ENCODE data around the gene NRXN3.

Gene NRXN3

DNA sequence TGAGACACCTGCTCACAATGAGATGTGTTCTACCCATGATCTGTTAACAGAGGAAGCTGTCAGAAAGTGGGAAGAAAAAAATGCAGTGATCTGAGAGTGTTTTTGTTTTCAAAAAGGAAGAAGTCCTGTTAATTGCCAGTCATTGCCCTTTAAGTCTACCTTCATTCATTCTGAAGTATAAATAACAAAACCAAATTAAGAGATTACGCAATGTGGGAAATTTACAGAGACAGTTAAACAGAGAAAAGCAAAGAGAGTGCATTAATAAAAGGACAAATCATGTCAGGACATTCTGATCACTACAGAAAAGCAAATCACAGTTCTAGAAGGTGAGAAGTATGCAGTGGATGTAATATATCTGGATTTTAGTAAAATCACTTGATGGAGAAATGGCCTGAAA is 154.2 kb downstream of the NRXN3 start:
- DNase-seq (no peak), ATAC-seq (replicated peaks) (no peak)
- Mint-ChIP-seq H3K27me3 (peaks cover 14 to 25% of the 10 kb centered on the region in 2 donors), H3K27ac (no peak overlapping the region), H3K9me3 (peaks cover 0 to 5% of the 10 kb centered on the region in 2 donors), H3K4me1 (ENCODE audit: low read depth in 2 of 2) (no peaks in the 10 kb centered on the region), H3K4me3 (no peak overlapping the region), H3K36me3 (ENCODE audit: insufficient read depth) (no peaks in the 10 kb centered on the region)

DNA sequence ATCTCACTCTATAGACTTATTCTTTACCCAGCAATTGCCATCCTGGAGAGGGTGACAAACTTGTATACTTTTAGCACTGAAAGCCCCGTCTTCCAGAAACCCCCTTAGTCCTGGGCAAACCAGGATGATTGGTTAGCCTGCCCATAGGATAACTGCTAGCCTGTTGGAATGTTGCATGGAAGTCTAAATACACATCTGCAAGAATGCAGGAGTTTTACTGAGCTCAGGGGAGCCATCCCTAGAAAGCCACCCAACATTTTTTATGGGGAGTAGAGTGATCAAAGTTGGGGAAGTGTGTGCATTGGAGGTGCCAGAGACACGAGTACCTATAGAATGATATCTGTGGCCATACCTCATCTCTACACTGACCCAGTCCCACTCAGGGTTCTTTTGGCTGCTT is 155.7 kb downstream of the NRXN3 start:
- ATAC-seq (replicated peaks) (no peak), DNase-seq (no peak)
- Mint-ChIP-seq H3K4me1 (ENCODE audit: low read depth in 2 of 2) (no peaks in the 10 kb centered on the region), H3K27ac (no peak overlapping the region), H3K27me3 (peaks cover 7 to 9% of the 10 kb centered on the region in 2 donors), H3K36me3 (ENCODE audit: insufficient read depth) (no peaks in the 10 kb centered on the region), H3K9me3 (peaks cover 0 to 3% of the 10 kb centered on the region in 2 donors), H3K4me3 (no peak overlapping the region)

DNA sequence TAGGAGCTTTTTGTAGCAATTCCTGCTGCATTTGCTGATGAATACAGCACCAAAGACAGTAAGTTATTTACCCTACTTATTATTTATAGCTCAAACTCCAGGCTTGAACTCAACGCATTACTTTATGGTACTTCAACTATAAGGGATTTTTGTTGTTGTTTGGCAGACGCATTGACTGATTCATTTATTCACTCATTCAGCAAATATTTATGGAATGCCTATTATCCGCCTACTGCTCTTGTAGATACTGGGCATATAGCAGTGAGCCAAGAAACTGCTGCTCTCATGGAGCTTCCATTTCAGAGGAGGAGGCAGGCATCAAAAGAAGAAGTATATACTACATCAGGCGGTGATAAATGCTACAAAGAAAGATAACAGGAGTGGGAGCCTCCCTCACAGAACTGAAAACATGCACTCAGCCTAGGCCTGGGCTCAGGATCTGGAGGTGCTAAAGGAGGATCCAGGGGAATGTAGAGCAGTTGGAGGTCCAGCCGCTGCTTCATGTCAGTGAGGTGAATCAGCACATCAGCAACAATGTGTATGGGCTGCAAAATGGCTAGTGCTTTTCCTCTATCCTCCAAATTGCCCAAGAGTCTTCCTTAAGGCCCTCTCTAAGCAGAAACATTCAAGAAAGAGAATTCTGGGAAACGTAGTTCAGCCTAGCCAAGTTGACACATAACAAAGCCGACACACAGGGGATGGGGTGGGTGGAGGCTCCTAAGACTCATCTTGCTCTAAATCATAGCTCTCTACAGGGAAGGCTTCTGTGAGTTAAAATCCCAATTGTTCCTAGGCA is 157.5 kb downstream of the NRXN3 start:
- no peak for ATAC-seq (replicated peaks)
- peaks cover 0 to 6% of the 10 kb centered on the region in 2 donors for H3K9me3 Mint-ChIP-seq
- no peak for DNase-seq
- H3K27me3 Mint-ChIP-seq = no peaks in the 10 kb centered on the region
- no peaks in the 10 kb centered on the region for H3K4me1 Mint-ChIP-seq (ENCODE audit: low read depth in 2 of 2)
- H3K27ac Mint-ChIP-seq = no peak overlapping the region
- no peaks in the 10 kb centered on the region for H3K36me3 Mint-ChIP-seq (ENCODE audit: insufficient read depth)
- H3K4me3 Mint-ChIP-seq = no peak overlapping the region

DNA sequence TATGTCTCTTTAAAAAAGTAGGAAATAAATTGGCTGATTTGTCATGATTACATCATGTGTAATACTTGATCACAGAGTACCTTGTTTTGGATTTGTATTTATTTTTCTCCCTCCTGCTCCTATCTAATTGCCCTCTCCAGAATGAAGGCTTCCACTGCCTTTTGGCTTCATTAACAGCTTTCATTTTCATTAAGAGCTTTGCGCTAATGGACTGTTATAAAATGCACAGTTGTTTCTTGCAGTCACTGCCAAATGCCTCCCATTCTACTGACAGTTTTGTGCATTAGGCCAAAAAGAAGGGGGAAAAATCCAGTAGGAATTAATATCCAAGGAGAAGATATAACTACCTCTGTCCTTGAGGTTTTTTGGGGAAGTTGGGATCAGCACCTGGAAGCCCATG is 159.2 kb downstream of the NRXN3 start:
- ATAC-seq (replicated peaks) (no peak), DNase-seq (no peak)
- Mint-ChIP-seq H3K4me3 (no peak overlapping the region), H3K4me1 (ENCODE audit: low read depth in 2 of 2) (no peaks in the 10 kb centered on the region), H3K36me3 (ENCODE audit: insufficient read depth) (no peaks in the 10 kb centered on the region), H3K9me3 (peaks cover 9 to 13% of the 10 kb centered on the region in 2 donors), H3K27me3 (peaks cover 4 to 15% of the 10 kb centered on the region in 2 donors), H3K27ac (no peak overlapping the region)

DNA sequence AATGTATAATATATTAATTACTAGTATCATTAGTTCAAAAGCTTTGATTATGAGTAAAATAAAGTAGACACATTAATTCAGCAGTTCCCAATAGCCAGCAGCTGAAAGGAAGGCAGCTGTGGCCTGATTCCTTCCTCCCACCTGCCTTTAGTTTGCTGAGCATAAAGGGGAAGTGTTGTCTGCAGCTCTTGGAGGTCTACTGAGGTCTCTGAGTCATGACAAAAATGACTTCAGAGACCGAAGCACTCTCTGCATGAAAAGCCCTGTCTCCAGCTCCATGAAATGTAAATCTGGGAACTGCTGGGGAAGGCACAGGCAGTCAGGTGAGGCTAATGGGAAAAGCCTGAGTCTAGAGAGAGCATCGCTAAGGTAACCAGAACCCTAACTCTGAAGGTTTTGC is 165.4 kb downstream of the NRXN3 start:
- Mint-ChIP-seq H3K4me1 (ENCODE audit: low read depth in 2 of 2) (no peaks in the 10 kb centered on the region), H3K27me3 (peaks cover 4 to 16% of the 10 kb centered on the region in 2 donors), H3K36me3 (ENCODE audit: insufficient read depth) (no peaks in the 10 kb centered on the region), H3K9me3 (peaks cover 9 to 11% of the 10 kb centered on the region in 2 donors), H3K27ac (no peak overlapping the region), H3K4me3 (no peak overlapping the region)
- DNase-seq = no peak
- no peak for ATAC-seq (replicated peaks)

DNA sequence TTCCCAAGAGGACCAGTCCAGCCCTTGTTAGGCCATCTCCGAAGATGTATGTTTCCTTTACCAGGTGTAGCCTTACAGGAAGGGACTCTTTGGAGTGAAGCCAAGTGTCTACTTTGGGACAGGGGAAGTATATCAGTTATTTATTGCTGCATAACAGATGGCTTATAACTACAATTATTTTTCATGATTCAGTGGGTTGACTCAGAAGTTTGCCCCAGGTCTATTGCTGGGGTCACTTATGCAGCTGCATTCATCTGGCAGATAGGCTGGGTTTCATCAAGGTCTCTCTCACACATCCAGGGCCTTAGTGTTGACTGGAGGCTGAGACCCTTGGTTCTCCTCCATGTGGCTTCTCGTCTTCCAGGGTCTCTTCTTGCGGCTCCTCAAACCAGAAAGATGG is 170.1 kb downstream of the NRXN3 start:
- no peak for ATAC-seq (replicated peaks)
- Mint-ChIP-seq H3K27me3 (no peaks in the 10 kb centered on the region), H3K36me3 (ENCODE audit: insufficient read depth) (no peaks in the 10 kb centered on the region), H3K4me1 (ENCODE audit: low read depth in 2 of 2) (no peaks in the 10 kb centered on the region), H3K4me3 (no peak overlapping the region), H3K9me3 (peaks cover 0 to 1% of the 10 kb centered on the region in 2 donors), H3K27ac (no peak overlapping the region)
- no peak for DNase-seq

DNA sequence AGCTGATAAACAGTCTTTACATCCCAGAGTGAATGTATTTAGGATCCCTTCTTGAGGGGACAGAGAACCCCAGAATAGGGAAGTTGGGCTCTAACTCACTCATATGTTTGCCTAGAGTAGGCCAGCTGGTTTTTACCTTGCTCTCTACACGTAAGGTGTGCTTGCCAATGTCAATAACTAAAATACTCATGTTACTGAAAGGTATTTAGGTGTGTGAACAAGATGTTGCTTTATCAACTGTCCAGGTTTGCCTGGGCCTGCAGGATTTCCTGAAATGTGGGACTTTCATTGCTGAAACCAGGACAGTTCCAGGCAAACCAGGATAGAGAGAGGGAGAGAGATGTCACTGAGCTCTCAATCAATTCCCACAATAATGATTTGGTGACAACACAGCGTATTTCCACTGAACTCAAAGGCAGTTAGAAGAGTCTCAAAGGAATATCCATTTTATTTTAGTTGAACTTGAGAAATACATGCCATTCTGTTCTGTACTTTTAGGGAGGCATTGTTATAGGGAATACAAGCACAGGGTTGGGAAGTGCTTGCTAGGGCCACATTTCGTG is 171.7 kb downstream of the NRXN3 start:
- Mint-ChIP-seq H3K4me3 (no peak overlapping the region), H3K27me3 (no peaks in the 10 kb centered on the region), H3K36me3 (ENCODE audit: insufficient read depth) (no peaks in the 10 kb centered on the region), H3K9me3 (peaks cover 0 to 1% of the 10 kb centered on the region in 2 donors), H3K4me1 (ENCODE audit: low read depth in 2 of 2) (no peaks in the 10 kb centered on the region), H3K27ac (no peak overlapping the region)
- no peak for ATAC-seq (replicated peaks)
- no peak for DNase-seq

DNA sequence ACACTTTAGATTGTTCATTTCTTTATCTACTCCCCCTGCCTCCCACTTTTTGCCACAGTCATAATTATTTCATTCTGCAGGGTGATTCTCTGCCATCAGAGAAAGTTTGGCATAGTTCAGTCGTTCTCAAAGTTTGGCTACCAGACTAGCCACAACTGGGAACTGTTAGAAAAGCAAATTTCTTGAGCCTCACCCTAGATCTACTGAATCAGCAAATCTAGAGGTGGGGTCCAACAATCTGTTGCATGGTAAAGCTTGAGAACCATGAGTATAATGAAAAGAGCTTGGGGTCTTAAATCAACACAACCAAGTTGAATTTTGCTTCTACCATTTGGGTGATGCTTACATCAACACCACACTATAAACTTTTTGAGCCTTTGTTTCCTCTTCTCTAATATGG is 172.7 kb downstream of the NRXN3 start:
- H3K36me3 Mint-ChIP-seq (ENCODE audit: insufficient read depth) = no peaks in the 10 kb centered on the region
- DNase-seq (no peak), ATAC-seq (replicated peaks) (no peak)
- no peak overlapping the region for H3K4me3 Mint-ChIP-seq
- no peaks in the 10 kb centered on the region for H3K4me1 Mint-ChIP-seq (ENCODE audit: low read depth in 2 of 2)
- peaks cover 0 to 1% of the 10 kb centered on the region in 2 donors for H3K9me3 Mint-ChIP-seq
- H3K27ac Mint-ChIP-seq = no peak overlapping the region
- no peaks in the 10 kb centered on the region for H3K27me3 Mint-ChIP-seq

DNA sequence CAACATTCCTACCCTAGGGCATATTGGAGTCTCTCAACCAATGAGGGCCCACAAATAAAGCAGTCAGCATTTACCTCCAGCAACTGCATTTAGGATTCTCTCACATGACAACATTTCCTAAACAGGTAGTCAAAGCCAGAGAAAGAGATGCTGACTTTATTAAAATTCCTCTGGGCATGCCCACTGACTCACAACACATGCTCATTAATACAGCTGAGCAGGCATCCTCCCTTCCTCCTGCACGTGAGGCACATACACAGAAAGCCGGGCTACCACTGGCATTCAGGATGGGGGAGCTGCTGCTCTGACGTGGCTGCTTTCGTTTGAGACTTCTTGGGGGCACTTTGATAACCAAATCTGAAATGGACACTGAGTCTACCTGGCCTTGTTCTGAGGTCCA is 174.1 kb downstream of the NRXN3 start:
- Mint-ChIP-seq H3K36me3 (ENCODE audit: insufficient read depth) (no peaks in the 10 kb centered on the region), H3K9me3 (peaks cover 0 to under 1% of the 10 kb centered on the region in 2 donors), H3K27me3 (no peaks in the 10 kb centered on the region), H3K27ac (no peak overlapping the region), H3K4me3 (no peak overlapping the region), H3K4me1 (ENCODE audit: low read depth in 2 of 2) (no peaks in the 10 kb centered on the region)
- DNase-seq = no peak
- no peak for ATAC-seq (replicated peaks)

DNA sequence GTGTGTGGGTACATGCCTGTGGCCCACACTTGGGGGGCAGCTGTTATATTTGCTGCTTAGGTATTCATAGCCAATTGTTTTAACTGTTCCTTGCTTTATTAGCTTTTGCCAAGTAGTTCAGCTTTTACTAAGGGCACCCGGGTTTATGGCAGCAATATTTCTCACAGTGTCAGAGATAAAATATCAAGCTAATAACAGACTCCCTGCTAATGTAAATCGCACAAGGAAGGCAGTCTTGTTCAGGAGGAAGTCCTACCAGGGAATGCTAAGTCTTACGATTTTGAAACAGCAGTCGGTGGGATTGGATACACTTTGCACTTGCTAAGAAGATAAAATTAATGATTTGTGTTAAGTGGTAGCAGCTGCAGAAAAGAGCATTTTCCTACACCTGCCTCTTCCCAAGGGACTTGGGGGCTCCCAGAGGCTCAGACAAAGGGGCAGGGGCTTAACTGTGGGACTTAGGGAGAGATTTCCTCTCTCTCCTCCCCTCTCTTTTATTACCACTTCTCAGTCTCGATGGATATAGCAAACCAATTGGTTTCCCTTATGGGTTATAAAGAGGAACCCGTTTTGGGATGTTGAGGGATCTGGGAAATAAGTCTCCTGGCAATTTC is 175.1 kb downstream of the NRXN3 start:
- no peak overlapping the region for H3K27ac Mint-ChIP-seq
- H3K4me1 Mint-ChIP-seq (ENCODE audit: low read depth in 2 of 2) = no peaks in the 10 kb centered on the region
- no peaks in the 10 kb centered on the region for H3K36me3 Mint-ChIP-seq (ENCODE audit: insufficient read depth)
- H3K4me3 Mint-ChIP-seq = no peak overlapping the region
- DNase-seq = no peak
- H3K27me3 Mint-ChIP-seq = no peaks in the 10 kb centered on the region
- H3K9me3 Mint-ChIP-seq = no peaks in the 10 kb centered on the region
- ATAC-seq (replicated peaks) = no peak

DNA sequence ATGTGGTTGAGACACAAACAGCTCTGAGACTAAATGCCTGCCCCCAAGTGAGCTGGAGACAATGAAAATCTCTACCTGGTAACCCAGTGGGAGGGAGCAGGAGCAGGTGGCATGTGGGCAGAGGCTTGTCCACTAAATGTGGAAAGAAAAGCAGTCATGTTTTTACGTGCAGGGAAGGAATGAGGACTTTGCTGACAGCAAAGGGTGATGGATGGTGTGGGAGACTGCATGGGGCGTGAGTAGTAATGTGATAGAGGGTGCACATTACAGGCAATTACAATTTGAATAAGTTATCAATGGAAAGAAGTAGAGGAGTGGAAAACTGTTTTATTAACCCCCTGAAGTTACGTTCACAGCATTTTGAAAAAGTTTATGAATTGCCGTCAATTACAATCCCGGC is 176.6 kb downstream of the NRXN3 start:
- DNase-seq (no peak), ATAC-seq (replicated peaks) (no peak)
- Mint-ChIP-seq H3K4me3 (no peak overlapping the region), H3K36me3 (ENCODE audit: insufficient read depth) (no peaks in the 10 kb centered on the region), H3K4me1 (ENCODE audit: low read depth in 2 of 2) (no peaks in the 10 kb centered on the region), H3K9me3 (no peaks in the 10 kb centered on the region), H3K27me3 (no peaks in the 10 kb centered on the region), H3K27ac (no peak overlapping the region)

DNA sequence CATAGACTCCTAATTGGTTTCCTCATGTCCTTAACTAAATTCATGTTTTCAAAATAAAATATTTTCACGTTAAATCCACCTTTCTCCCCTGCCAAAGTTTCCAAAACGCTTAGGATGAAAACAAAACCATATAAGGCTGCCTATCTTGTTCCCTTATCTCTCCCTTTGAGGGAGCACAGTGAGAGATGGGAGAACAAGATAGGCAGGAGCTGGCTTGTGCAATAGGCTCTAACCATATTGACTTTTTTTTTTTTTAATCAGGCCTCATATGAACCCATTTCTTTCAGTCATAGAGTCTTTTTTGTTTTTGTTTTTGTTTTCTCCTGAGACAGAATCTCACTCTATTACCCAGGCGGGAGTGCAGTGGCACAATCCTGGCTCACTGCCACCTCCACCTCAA is 184.9 kb downstream of the NRXN3 start:
- no peaks in the 10 kb centered on the region for H3K4me1 Mint-ChIP-seq (ENCODE audit: low read depth in 2 of 2)
- no peaks in the 10 kb centered on the region for H3K36me3 Mint-ChIP-seq (ENCODE audit: insufficient read depth)
- no peak overlapping the region for H3K27ac Mint-ChIP-seq
- ATAC-seq (replicated peaks) = no peak
- no peak overlapping the region for H3K4me3 Mint-ChIP-seq
- H3K9me3 Mint-ChIP-seq = peaks cover 0 to 7% of the 10 kb centered on the region in 2 donors
- peaks cover 0 to 10% of the 10 kb centered on the region in 2 donors for H3K27me3 Mint-ChIP-seq
- no peak for DNase-seq

DNA sequence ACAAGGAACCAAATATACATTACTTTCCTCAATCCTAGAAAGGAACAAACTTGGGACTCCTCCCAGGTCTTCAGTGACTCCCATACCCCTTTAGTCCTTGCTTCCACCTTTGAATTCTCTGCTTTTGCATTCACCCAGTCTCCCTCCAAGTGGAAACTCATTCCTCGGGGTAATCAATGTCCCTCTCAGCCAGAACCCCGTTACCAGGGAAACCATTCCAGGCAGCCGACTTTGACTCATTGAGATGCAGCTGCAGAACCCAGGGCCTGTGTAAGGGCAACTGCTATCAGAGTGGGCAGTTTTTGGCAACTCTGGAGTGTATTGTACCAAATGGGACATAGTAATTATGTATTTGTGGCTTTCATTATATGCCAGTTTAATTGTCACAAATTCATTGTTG is 186.2 kb downstream of the NRXN3 start:
- peaks cover 0 to 10% of the 10 kb centered on the region in 2 donors for H3K27me3 Mint-ChIP-seq
- peaks cover 0 to 7% of the 10 kb centered on the region in 2 donors for H3K9me3 Mint-ChIP-seq
- no peak for ATAC-seq (replicated peaks)
- no peak overlapping the region for H3K4me3 Mint-ChIP-seq
- no peaks in the 10 kb centered on the region for H3K4me1 Mint-ChIP-seq (ENCODE audit: low read depth in 2 of 2)
- H3K36me3 Mint-ChIP-seq (ENCODE audit: insufficient read depth) = no peaks in the 10 kb centered on the region
- DNase-seq = no peak
- H3K27ac Mint-ChIP-seq = no peak overlapping the region

DNA sequence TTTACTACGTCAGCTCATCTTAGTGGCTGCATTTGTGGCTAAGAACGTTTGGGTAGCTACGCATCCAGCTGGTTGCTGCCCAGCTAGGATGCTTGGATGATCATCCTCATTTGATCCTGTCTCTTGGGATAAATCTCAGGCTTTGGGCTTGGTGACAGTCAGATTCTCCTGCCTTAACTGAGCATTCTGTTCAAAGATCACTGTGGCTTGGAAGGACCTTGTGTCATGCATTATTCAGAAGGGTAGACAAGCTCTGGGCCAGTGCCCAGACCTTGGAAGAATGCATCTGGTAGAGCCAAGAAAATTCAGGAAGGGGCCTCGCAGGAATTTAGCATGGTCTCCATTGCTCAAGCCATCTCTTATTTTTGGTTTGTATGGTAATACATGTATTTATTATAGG is 188.4 kb downstream of the NRXN3 start:
- Mint-ChIP-seq H3K4me1 (ENCODE audit: low read depth in 2 of 2) (no peaks in the 10 kb centered on the region), H3K9me3 (peaks cover 7 to 8% of the 10 kb centered on the region in 2 donors), H3K4me3 (no peak overlapping the region), H3K36me3 (ENCODE audit: insufficient read depth) (no peaks in the 10 kb centered on the region), H3K27me3 (peaks cover 0 to 19% of the 10 kb centered on the region in 2 donors), H3K27ac (no peak overlapping the region)
- ATAC-seq (replicated peaks) (no peak), DNase-seq (no peak)

Data from effector memory CD8-positive, alpha-beta T cell (primary cell).